ENCODE measurements around the gene FCRL2.
A peak's percentile ranks its signal among the peaks of the same experiment; 100 is the strongest.

FCRL2 gene

GRCh38 chr1:157776971-157777391 is at the start of gene FCRL2:
TSS of gene FCRL2 (minus strand) at chr1:157777132. CDS start at chr1:157777073, 59 bp downstream.
- DNase-seq, result no peak

GRCh38 chr1:157820299-157820698 is 43.4 kb upstream of the FCRL2 start:
- no peak for DNase-seq

- no peak for DNase-seq
Measured at GRCh38 chr1:157819896-157820295, 43.0 kb upstream of the FCRL2 start, which contains the start of gene FCRL1. TSS of gene FCRL1 (minus strand) at chr1:157820120. CDS start at chr1:157820037, 83 bp downstream.

- DNase-seq, result no peak
Measured at GRCh38 chr1:157819215-157819614, 42.3 kb upstream of the FCRL2 start.

GRCh38 chr1:157813269-157813668 is 36.3 kb upstream of the FCRL2 start:
- no peak for DNase-seq

GRCh38 chr1:157806431-157807149 is 29.7 kb upstream of the FCRL2 start:
- DNase-seq, result no peak

- DNase-seq, result peak in 1 of 51 donors; percentile 2
Measured at GRCh38 chr1:157803851-157804250, 26.9 kb upstream of the FCRL2 start.

- DNase-seq, result no peak
Measured at GRCh38 chr1:157799996-157800395, 23.1 kb upstream of the FCRL2 start.

GRCh38 chr1:157798211-157798610 is 21.3 kb upstream of the FCRL2 start:
- DNase-seq, result no peak

GRCh38 chr1:157785248-157785647 is 8.3 kb upstream of the FCRL2 start:
- no peak for DNase-seq

- DNase-seq, result no peak
Measured at GRCh38 chr1:157784801-157785200, 7.9 kb upstream of the FCRL2 start.

- no peak for DNase-seq
Measured at GRCh38 chr1:157782931-157783330, 6.0 kb upstream of the FCRL2 start.

GRCh38 chr1:157781048-157781447 is 4.1 kb upstream of the FCRL2 start:
- DNase-seq, result no peak

- DNase-seq, result no peak
Measured at GRCh38 chr1:157775101-157775870, 1.6 kb downstream of the FCRL2 start.

- no peak for DNase-seq
Measured at GRCh38 chr1:157774412-157774811, 2.5 kb downstream of the FCRL2 start.

GRCh38 chr1:157773493-157774350 is 3.2 kb downstream of the FCRL2 start:
- DNase-seq, result no peak

GRCh38 chr1:157771661-157772425 is 5.1 kb downstream of the FCRL2 start:
- DNase-seq, result no peak

GRCh38 chr1:157770442-157771043 is 6.4 kb downstream of the FCRL2 start:
- no peak for DNase-seq

- DNase-seq, result no peak
Measured at GRCh38 chr1:157766792-157767191, 10.1 kb downstream of the FCRL2 start.

GRCh38 chr1:157758018-157758417 is 18.9 kb downstream of the FCRL2 start:
- DNase-seq, result no peak

GRCh38 chr1:157753611-157754010 is 23.3 kb downstream of the FCRL2 start:
- no peak for DNase-seq

All from hypothalamus (tissue), 51 donors.